ENCODE results near the gene SAFB2. TPM values are rescaled to one million over a fixed set of nuclear protein-coding genes. Genes with fewer than 3 reads are reported as not detected.

The SAFB2 gene
- total RNA-seq, 1 experiment from 2014 or later: 98.6 TPM

- POLR2A ChIA-PET: interaction anchor here (0.7 kb wide), 1 partner anchor 139 kb away, joined by 4 read pairs; no protein-coding TSS in a partner anchor
- peaks cover 4% of the 10 kb centered on the region for H3K36me3 Mint-ChIP-seq (ENCODE audit: insufficient read depth, unreplicated experiment)
- TF ChIP-seq CTCF (IDR thresholded peaks at IDR 0.05; ENCODE audit: unreplicated experiment): no peak
- CTCF ChIA-PET: interaction anchor here (0.6 to 1.3 kb wide), 4 partner anchors 10 to 930 kb away, joined by 3 to 4 read pairs (median 3); no protein-coding TSS in a partner anchor
- peak; percentile 78 for DNase-seq (ENCODE audit: unreplicated experiment)
- BruUV-seq (replicated peaks): no TSS peak
- intact Hi-C loops (cut with micrococcal nuclease): no loop called here
- H3K27me3 Mint-ChIP-seq (ENCODE audit: insufficient read depth, unreplicated experiment): no peaks in the 10 kb centered on the region
- peaks cover 4% of the 10 kb centered on the region for H3K9me3 Mint-ChIP-seq (ENCODE audit: unreplicated experiment)
- H3K4me3 Mint-ChIP-seq (ENCODE audit: unreplicated experiment): no peak overlapping the region
- no peaks in the 10 kb centered on the region for H3K4me1 Mint-ChIP-seq (ENCODE audit: insufficient read depth, unreplicated experiment)
- no peak overlapping the region for H3K27ac Mint-ChIP-seq (ENCODE audit: low read depth, unreplicated experiment)
Observed at GRCh38 chr19:5563935-5564612, 58.5 kb downstream of the SAFB2 start.

- Mint-ChIP-seq H3K4me3 (ENCODE audit: unreplicated experiment) (no peak overlapping the region), H3K9me3 (ENCODE audit: unreplicated experiment) (peaks cover 4% of the 10 kb centered on the region), H3K4me1 (ENCODE audit: insufficient read depth, unreplicated experiment) (peaks cover 7% of the 10 kb centered on the region), H3K27ac (ENCODE audit: low read depth, unreplicated experiment) (no peak overlapping the region), H3K36me3 (ENCODE audit: insufficient read depth, unreplicated experiment) (peaks cover 4% of the 10 kb centered on the region), H3K27me3 (ENCODE audit: insufficient read depth, unreplicated experiment) (no peaks in the 10 kb centered on the region)
- intact Hi-C loops (cut with micrococcal nuclease): no loop called here
- ChIA-PET POLR2A (no interaction called here), CTCF (interaction anchor here (0.5 to 1.5 kb wide), 2 partner anchors 43 to 511 kb away, joined by 3 to 5 read pairs; no protein-coding TSS in a partner anchor)
- no peak for DNase-seq (ENCODE audit: unreplicated experiment)
- no peak for TF ChIP-seq CTCF (IDR thresholded peaks at IDR 0.05; ENCODE audit: unreplicated experiment)
- no TSS peak for BruUV-seq (replicated peaks)
Observed at GRCh38 chr19:5563008-5563431, 59.6 kb downstream of the SAFB2 start.

- no peak overlapping the region for H3K4me3 Mint-ChIP-seq (ENCODE audit: unreplicated experiment)
- no peak for TF ChIP-seq CTCF (IDR thresholded peaks at IDR 0.05; ENCODE audit: unreplicated experiment)
- peaks cover 4% of the 10 kb centered on the region for H3K36me3 Mint-ChIP-seq (ENCODE audit: insufficient read depth, unreplicated experiment)
- H3K4me1 Mint-ChIP-seq (ENCODE audit: insufficient read depth, unreplicated experiment): peaks cover 15% of the 10 kb centered on the region
- DNase-seq (ENCODE audit: unreplicated experiment): no peak
- H3K27ac Mint-ChIP-seq (ENCODE audit: low read depth, unreplicated experiment): no peak overlapping the region
- intact Hi-C loops (cut with micrococcal nuclease): no loop called here
- ChIA-PET POLR2A (no interaction called here), CTCF (interaction anchor here (1.5 kb wide), 1 partner anchor 511 kb away, joined by 5 read pairs; no protein-coding TSS in a partner anchor)
- H3K27me3 Mint-ChIP-seq (ENCODE audit: insufficient read depth, unreplicated experiment): no peaks in the 10 kb centered on the region
- BruUV-seq (replicated peaks): no TSS peak
- peaks cover 4% of the 10 kb centered on the region for H3K9me3 Mint-ChIP-seq (ENCODE audit: unreplicated experiment)
Observed at GRCh38 chr19:5562280-5562679, 60.3 kb downstream of the SAFB2 start.

- intact Hi-C loops (cut with micrococcal nuclease): no loop called here
- Mint-ChIP-seq H3K36me3 (ENCODE audit: insufficient read depth, unreplicated experiment) (peaks cover 4% of the 10 kb centered on the region), H3K27me3 (ENCODE audit: insufficient read depth, unreplicated experiment) (no peaks in the 10 kb centered on the region), H3K4me1 (ENCODE audit: insufficient read depth, unreplicated experiment) (peaks cover 22% of the 10 kb centered on the region), H3K9me3 (ENCODE audit: unreplicated experiment) (peaks cover 4% of the 10 kb centered on the region), H3K27ac (ENCODE audit: low read depth, unreplicated experiment) (no peak overlapping the region), H3K4me3 (ENCODE audit: unreplicated experiment) (no peak overlapping the region)
- ChIA-PET POLR2A (no interaction called here), CTCF (interaction anchor here (0.7 to 1.5 kb wide), 2 partner anchors 21 to 510 kb away, joined by 4 to 5 read pairs; no protein-coding TSS in a partner anchor)
- no peak for DNase-seq (ENCODE audit: unreplicated experiment)
- peak; percentile 44 for TF ChIP-seq CTCF (IDR thresholded peaks at IDR 0.05; ENCODE audit: unreplicated experiment)
- no TSS peak for BruUV-seq (replicated peaks)
Observed at GRCh38 chr19:5561559-5561958, 61.0 kb downstream of the SAFB2 start.

All from MCF 10A (cell line).